SK-N-SH treated with all-trans-retinoic acid at 6 μM for 48 hours (cell line): ENCODE results near the gene UNC50.

Source experiments
- ARNTL ChIP-seq: fragments of 450-650 bp; formaldehyde crosslinking; IDR thresholded peaks from 2 replicates; pipeline ENCODE4 v1.5.0; 2020; ENCODE audit warnings: low read depth, mild to moderate bottlenecking, moderate library complexity, borderline replicate concordance
- CREB5 ChIP-seq: fragments of 250-450 bp; sonication (Bioruptor Pico); IDR thresholded peaks from 2 replicates; pipeline ENCODE4 v1.5.1; 2020; ENCODE audit warnings: low read depth, mild to moderate bottlenecking, moderate library complexity
- CSDC2 ChIP-seq: fragments of 250-450 bp; sonication (Bioruptor Pico); IDR thresholded peaks from 2 replicates; pipeline ENCODE4 v1.5.0; 2020; ENCODE audit warnings: mild to moderate bottlenecking, moderate library complexity
- CSRNP3 ChIP-seq: fragments of 250-450 bp; sonication (Bioruptor Pico); IDR thresholded peaks from 2 replicates; pipeline ENCODE4 v1.5.1; 2021; ENCODE audit warnings: mild to moderate bottlenecking, moderate library complexity
- ISL1 ChIP-seq: fragments of 250-450 bp; sonication (Bioruptor Pico); IDR thresholded peaks from 2 replicates; pipeline ENCODE4 v2.1.2; 2022; ENCODE audit warnings: mild to moderate bottlenecking, moderate library complexity
- OSR1 ChIP-seq: fragments of 250-450 bp; sonication (Bioruptor Pico); IDR thresholded peaks from 2 replicates; pipeline ENCODE4 v1.8.0; 2022; ENCODE audit warnings: moderate library complexity, mild to moderate bottlenecking, inconsistent platforms
- PATZ1 ChIP-seq: fragments of 250-450 bp; sonication (Bioruptor Pico); IDR thresholded peaks from 2 replicates; pipeline ENCODE4 v1.8.0; 2020; ENCODE audit warnings: mild to moderate bottlenecking, moderate library complexity, borderline replicate concordance
- POU6F1 ChIP-seq: fragments of 250-450 bp; sonication (Bioruptor Pico); IDR thresholded peaks from 2 replicates; pipeline ENCODE4 v1.8.0; 2021; ENCODE audit warnings: low read depth, mild to moderate bottlenecking, moderate library complexity, borderline replicate concordance
- RARB ChIP-seq: fragments of 250-450 bp; sonication (Bioruptor Pico); IDR thresholded peaks from 2 replicates; pipeline ENCODE4 v1.8.0; 2021; ENCODE audit warnings: mild to moderate bottlenecking, moderate library complexity
- ZFP3 ChIP-seq: fragments of 250-450 bp; sonication (Bioruptor Pico); IDR thresholded peaks from 2 replicates; pipeline ENCODE4 v1.5.0; 2020; ENCODE audit warnings: mild to moderate bottlenecking, moderate library complexity
- ZNF70 ChIP-seq: fragments of 450-650 bp; formaldehyde crosslinking; IDR thresholded peaks from 2 replicates; pipeline ENCODE4 v1.5.0; 2020; ENCODE audit warnings: mild to moderate bottlenecking, moderate library complexity

GRCh38 chr2:98578231-98578630 lies 30.2 kb upstream of the UNC50 start:
- TF ChIP-seq ZNF70 (CRISPR knock-in tag) (no peak), CSDC2 (CRISPR knock-in tag) (no peak), ZFP3 (CRISPR knock-in tag) (no peak), PATZ1 (no peak), POU6F1 (CRISPR knock-in tag) (no peak), CREB5 (CRISPR knock-in tag) (no peak), ARNTL (no peak), OSR1 (CRISPR knock-in tag) (no peak), ISL1 (no peak), CSRNP3 (CRISPR knock-in tag) (no peak), RARB (CRISPR knock-in tag) (no peak)
